HG02938 (cell line): ENCODE results near the gene JMJD1C.

Experiments
- ATAC-seq: cut with Tn5 transposase; IDR thresholded peaks from one replicate; pipeline ENCODE4 v1.9.1; 2021; ENCODE audit warnings: mild to moderate bottlenecking, moderate library complexity; ENCODE audit not compliant: unreplicated experiment

JMJD1C gene

GRCh38 chr10:63265222-63265617 lies 200.6 kb downstream of the JMJD1C start:
- ATAC-seq, result no peak

- ATAC-seq, result no peak
Measured at GRCh38 chr10:63264617-63265221, 201.1 kb downstream of the JMJD1C start.

- no peak for ATAC-seq
Measured at GRCh38 chr10:63262430-63263073, 203.2 kb downstream of the JMJD1C start.

GRCh38 chr10:63261496-63261895 lies 204.3 kb downstream of the JMJD1C start:
- ATAC-seq, result no peak

- ATAC-seq, result no peak
Measured at GRCh38 chr10:63260860-63261251, 204.9 kb downstream of the JMJD1C start.

GRCh38 chr10:63260103-63260859 lies 205.5 kb downstream of the JMJD1C start:
- ATAC-seq, result no peak

- ATAC-seq, result no peak
Measured at GRCh38 chr10:63258920-63259678, 206.7 kb downstream of the JMJD1C start.

- no peak for ATAC-seq
Measured at GRCh38 chr10:63257778-63258177, 208.0 kb downstream of the JMJD1C start.

- ATAC-seq, result no peak
Measured at GRCh38 chr10:63256009-63256773, 209.6 kb downstream of the JMJD1C start.

GRCh38 chr10:63255316-63255715 lies 210.5 kb downstream of the JMJD1C start:
- no peak for ATAC-seq

- no peak for ATAC-seq
Measured at GRCh38 chr10:63253040-63253439, 212.7 kb downstream of the JMJD1C start.

- no peak for ATAC-seq
Measured at GRCh38 chr10:63252095-63252762, 213.5 kb downstream of the JMJD1C start.

- ATAC-seq, result no peak
Measured at GRCh38 chr10:63250032-63250431, 215.7 kb downstream of the JMJD1C start.

- no peak for ATAC-seq
Measured at GRCh38 chr10:63247771-63248170, 218.0 kb downstream of the JMJD1C start.

GRCh38 chr10:63246356-63246755 lies 219.4 kb downstream of the JMJD1C start:
- ATAC-seq, result no peak

GRCh38 chr10:63241841-63242281 lies 223.9 kb downstream of the JMJD1C start:
- no peak for ATAC-seq

- ATAC-seq, result no peak
Measured at GRCh38 chr10:63240807-63241206, 225.0 kb downstream of the JMJD1C start.

- ATAC-seq, result no peak
Measured at GRCh38 chr10:63238501-63238900, 227.3 kb downstream of the JMJD1C start.

GRCh38 chr10:63237396-63237795 lies 228.4 kb downstream of the JMJD1C start:
- no peak for ATAC-seq
